Measurements from ENCODE around the gene CITED1. TPM values are rescaled to one million over a fixed set of nuclear protein-coding genes. Genes with fewer than 3 reads are reported as not detected.

Gene CITED1
- total and polyA plus RNA-seq, 2 of the 13 experiments (the other 11 are each of a cell fraction or from before 2014, with no cell fraction given), result 0.09 TPM; not detected in 1

- TF ChIP-seq RERE (CRISPR knock-in tag; IDR thresholded peaks at IDR 0.05; ENCODE audit: low read depth) (no peak), HES4 (CRISPR knock-in tag; IDR thresholded peaks at IDR 0.05; ENCODE audit: borderline replicate concordance) (no peak), TOE1 (CRISPR knock-in tag; IDR thresholded peaks at IDR 0.05) (no peak), CHD2 (IDR thresholded peaks at IDR 0.05; ENCODE audit: low read depth, low read length) (no peak), EZH2 (conservative IDR thresholded peaks at IDR 0.05; ENCODE audit: low read depth, low read length) (no peak), PHF21A (CRISPR knock-in tag; IDR thresholded peaks at IDR 0.05) (no peak), ZNF547 (CRISPR knock-in tag; IDR thresholded peaks at IDR 0.05) (no peak), PAF1 (CRISPR knock-in tag; IDR thresholded peaks at IDR 0.05) (no peak), FOXJ3 (CRISPR knock-in tag; IDR thresholded peaks at IDR 0.05; ENCODE audit: borderline replicate concordance) (no peak)
- TF ChIP-seq, protein P1, sequence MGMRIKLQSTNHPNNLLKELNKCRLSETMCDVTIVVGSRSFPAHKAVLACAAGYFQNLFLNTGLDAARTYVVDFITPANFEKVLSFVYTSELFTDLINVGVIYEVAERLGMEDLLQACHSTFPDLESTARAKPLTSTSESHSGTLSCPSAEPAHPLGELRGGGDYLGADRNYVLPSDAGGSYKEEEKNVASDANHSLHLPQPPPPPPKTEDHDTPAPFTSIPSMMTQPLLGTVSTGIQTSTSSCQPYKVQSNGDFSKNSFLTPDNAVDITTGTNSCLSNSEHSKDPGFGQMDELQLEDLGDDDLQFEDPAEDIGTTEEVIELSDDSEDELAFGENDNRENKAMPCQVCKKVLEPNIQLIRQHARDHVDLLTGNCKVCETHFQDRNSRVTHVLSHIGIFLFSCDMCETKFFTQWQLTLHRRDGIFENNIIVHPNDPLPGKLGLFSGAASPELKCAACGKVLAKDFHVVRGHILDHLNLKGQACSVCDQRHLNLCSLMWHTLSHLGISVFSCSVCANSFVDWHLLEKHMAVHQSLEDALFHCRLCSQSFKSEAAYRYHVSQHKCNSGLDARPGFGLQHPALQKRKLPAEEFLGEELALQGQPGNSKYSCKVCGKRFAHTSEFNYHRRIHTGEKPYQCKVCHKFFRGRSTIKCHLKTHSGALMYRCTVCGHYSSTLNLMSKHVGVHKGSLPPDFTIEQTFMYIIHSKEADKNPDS (CRISPR knock-in tag; IDR thresholded peaks at IDR 0.05), result no peak
Measured at GRCh38 chrX:72306085-72306801, 529 bp upstream of the CITED1 start (continued).
